Measurements from ENCODE around the gene ZNF835. TPM values are rescaled to one million over a fixed set of nuclear protein-coding genes. Genes with fewer than 3 reads are reported as not detected.

The ZNF835 gene
- total RNA-seq, result 1 to 10 TPM; 1.4 to 1.7 TPM

GRCh38 chr19:56671613-56671994, at the start of gene ZNF835:
Gene ZNF835 (minus strand): TSS chr19:56671757. CDS start chr19:56665198, 6,559 bp downstream.
- CTCF ChIA-PET, result no interaction called here

GRCh38 chr19:56720281-56720680, 48.7 kb upstream of the ZNF835 start:
- H3K4me1 Mint-ChIP-seq, result no peaks in the 10 kb centered on the region
- no peak overlapping the region for H3K4me3 Mint-ChIP-seq
- ChIA-PET POLR2A (no interaction called here), CTCF (no interaction called here)
- H3K36me3 Mint-ChIP-seq (ENCODE audit: low read depth), result no peaks in the 10 kb centered on the region
- no peaks in the 10 kb centered on the region for H3K27me3 Mint-ChIP-seq
- no peak for DNase-seq
- peaks cover 33% of the 10 kb centered on the region for H3K9me3 Mint-ChIP-seq
- no peak overlapping the region for H3K27ac Mint-ChIP-seq

More at GRCh38 chr19:56671613-56671994, at the start of gene ZNF835:
- no peaks in the 10 kb centered on the region for H3K27me3 Mint-ChIP-seq
- peaks cover 15% of the 10 kb centered on the region for H3K4me1 Mint-ChIP-seq
- H3K36me3 Mint-ChIP-seq (ENCODE audit: low read depth), result peaks cover 13% of the 10 kb centered on the region
- peaks cover 17% of the 10 kb centered on the region for H3K9me3 Mint-ChIP-seq
- POLR2A ChIA-PET, result no interaction called here
- DNase-seq, result peak; percentile 82
- peak within 1 kb of the TSS; percentile 88 for H3K27ac Mint-ChIP-seq
- peak within 1 kb of the TSS; percentile 82 for H3K4me3 Mint-ChIP-seq

GRCh38 chr19:56718231-56718630, 46.7 kb upstream of the ZNF835 start:
- H3K36me3 Mint-ChIP-seq (ENCODE audit: low read depth), result no peaks in the 10 kb centered on the region
- H3K4me3 Mint-ChIP-seq, result no peak overlapping the region
- POLR2A ChIA-PET, result no interaction called here
- H3K27ac Mint-ChIP-seq, result no peak overlapping the region
- no peaks in the 10 kb centered on the region for H3K4me1 Mint-ChIP-seq
- H3K27me3 Mint-ChIP-seq, result no peaks in the 10 kb centered on the region
- CTCF ChIA-PET, result no interaction called here
- peaks cover 24% of the 10 kb centered on the region for H3K9me3 Mint-ChIP-seq
- DNase-seq, result no peak

GRCh38 chr19:56712611-56713276, 41.2 kb upstream of the ZNF835 start:
- no peak overlapping the region for H3K27ac Mint-ChIP-seq
- H3K27me3 Mint-ChIP-seq, result no peaks in the 10 kb centered on the region
- no peak for DNase-seq
- peaks cover 29% of the 10 kb centered on the region for H3K9me3 Mint-ChIP-seq
- ChIA-PET POLR2A (no interaction called here), CTCF (no interaction called here)
- no peaks in the 10 kb centered on the region for H3K4me1 Mint-ChIP-seq
- H3K36me3 Mint-ChIP-seq (ENCODE audit: low read depth), result no peaks in the 10 kb centered on the region
- H3K4me3 Mint-ChIP-seq, result no peak overlapping the region

DNA sequence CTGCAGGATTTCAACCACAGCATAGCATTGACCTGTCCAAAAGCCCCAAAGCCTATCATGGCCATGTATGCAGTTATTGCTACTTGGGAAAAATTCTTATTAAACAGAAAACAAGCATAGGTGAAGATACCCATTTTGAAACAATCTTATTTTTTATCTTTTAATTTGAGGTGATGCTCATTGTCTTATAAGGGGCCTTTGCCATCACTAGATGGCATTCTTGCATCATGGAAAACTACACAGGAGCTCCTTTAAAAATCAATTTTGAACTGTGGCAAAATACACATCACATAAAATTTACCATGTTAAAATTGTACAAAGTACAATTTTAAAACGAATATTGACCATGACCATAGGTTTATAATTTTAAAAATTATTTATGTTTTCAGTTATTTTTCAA, 38.9 kb upstream of the ZNF835 start:
- POLR2A ChIA-PET, result no interaction called here
- CTCF ChIA-PET, result no interaction called here
- Mint-ChIP-seq H3K27ac (no peak overlapping the region), H3K4me3 (no peak overlapping the region), H3K9me3 (peaks cover 40% of the 10 kb centered on the region), H3K4me1 (no peaks in the 10 kb centered on the region), H3K36me3 (ENCODE audit: low read depth) (no peaks in the 10 kb centered on the region), H3K27me3 (no peaks in the 10 kb centered on the region)
- DNase-seq, result no peak

- Mint-ChIP-seq H3K36me3 (ENCODE audit: low read depth) (no peaks in the 10 kb centered on the region), H3K9me3 (peaks cover 45% of the 10 kb centered on the region), H3K4me1 (no peaks in the 10 kb centered on the region), H3K4me3 (no peak overlapping the region), H3K27me3 (no peaks in the 10 kb centered on the region), H3K27ac (no peak overlapping the region)
- ChIA-PET POLR2A (no interaction called here), CTCF (no interaction called here)
- DNase-seq, result no peak
Observed at GRCh38 chr19:56707821-56708220, 36.3 kb upstream of the ZNF835 start.

DNA sequence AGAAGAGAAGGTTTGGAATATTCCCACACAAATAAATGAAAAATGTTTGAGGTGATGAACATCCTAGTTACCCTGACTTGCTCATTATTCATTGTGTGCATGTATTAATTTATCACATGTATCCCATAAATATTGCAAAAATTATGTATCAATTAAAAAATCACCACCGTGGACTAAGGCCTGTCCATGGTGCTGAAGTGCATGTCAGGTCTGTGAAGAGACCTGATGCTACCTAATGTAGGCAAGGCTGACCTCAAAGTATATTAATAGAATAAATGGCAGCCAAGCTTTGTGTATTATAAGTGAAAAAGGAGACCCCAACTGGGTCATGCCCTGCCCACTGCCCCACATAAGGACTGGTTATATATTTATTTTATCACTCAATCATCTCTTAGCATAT, 34.4 kb upstream of the ZNF835 start:
- no peaks in the 10 kb centered on the region for H3K27me3 Mint-ChIP-seq
- POLR2A ChIA-PET, result no interaction called here
- no peak overlapping the region for H3K27ac Mint-ChIP-seq
- H3K4me3 Mint-ChIP-seq, result no peak overlapping the region
- CTCF ChIA-PET, result no interaction called here
- no peak for DNase-seq
- H3K36me3 Mint-ChIP-seq (ENCODE audit: low read depth), result no peaks in the 10 kb centered on the region
- H3K4me1 Mint-ChIP-seq, result no peaks in the 10 kb centered on the region
- peaks cover 40% of the 10 kb centered on the region for H3K9me3 Mint-ChIP-seq

GRCh38 chr19:56701895-56702294, 30.3 kb upstream of the ZNF835 start:
- Mint-ChIP-seq H3K36me3 (ENCODE audit: low read depth) (no peaks in the 10 kb centered on the region), H3K9me3 (peaks cover 38% of the 10 kb centered on the region), H3K27ac (no peak overlapping the region), H3K27me3 (no peaks in the 10 kb centered on the region), H3K4me1 (no peaks in the 10 kb centered on the region), H3K4me3 (no peak overlapping the region)
- ChIA-PET CTCF (no interaction called here), POLR2A (no interaction called here)
- DNase-seq, result no peak

- CTCF ChIA-PET, result no interaction called here
- no peaks in the 10 kb centered on the region for H3K4me1 Mint-ChIP-seq
- H3K27ac Mint-ChIP-seq, result no peak overlapping the region
- H3K9me3 Mint-ChIP-seq, result peaks cover 30% of the 10 kb centered on the region
- H3K4me3 Mint-ChIP-seq, result no peak overlapping the region
- no peak for DNase-seq
- no peaks in the 10 kb centered on the region for H3K27me3 Mint-ChIP-seq
- POLR2A ChIA-PET, result no interaction called here
- no peaks in the 10 kb centered on the region for H3K36me3 Mint-ChIP-seq (ENCODE audit: low read depth)
Observed at GRCh38 chr19:56699552-56699951, 28.0 kb upstream of the ZNF835 start.

DNA sequence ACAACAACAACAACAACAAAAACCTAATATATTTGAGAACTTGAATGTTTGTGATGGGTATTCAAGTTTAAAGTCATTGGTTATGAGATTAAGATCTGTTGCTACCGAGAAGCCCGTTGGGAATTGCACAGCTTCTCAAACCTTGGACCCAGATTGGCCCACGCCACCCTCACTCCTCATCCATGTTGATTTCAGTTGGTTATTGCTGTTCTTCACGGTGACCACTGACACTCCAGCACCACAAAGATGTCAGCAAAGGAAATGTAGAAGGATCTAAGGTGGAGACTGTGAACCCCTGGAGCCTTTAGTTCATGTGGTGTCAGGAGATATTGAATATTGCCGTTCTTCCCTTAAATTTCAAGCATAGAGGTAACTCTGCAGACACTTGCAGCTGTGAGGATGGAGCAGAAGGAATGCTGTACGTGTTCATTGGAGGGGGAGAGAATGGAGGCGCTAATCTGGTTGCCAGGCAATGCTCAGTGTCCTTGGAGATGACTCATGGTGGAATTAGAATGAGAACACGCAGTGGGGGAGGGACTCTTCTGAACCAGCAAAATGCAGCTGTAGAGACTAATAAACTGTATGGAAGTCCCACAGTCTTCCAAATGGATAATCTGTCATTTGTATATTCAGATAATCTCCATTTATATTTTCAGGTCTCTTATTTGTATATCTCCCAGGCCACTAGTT, 20.8 kb upstream of the ZNF835 start:
- POLR2A ChIA-PET, result no interaction called here
- Mint-ChIP-seq H3K4me1 (no peaks in the 10 kb centered on the region), H3K4me3 (no peak overlapping the region), H3K27ac (no peak overlapping the region), H3K9me3 (peaks cover 35% of the 10 kb centered on the region), H3K27me3 (no peaks in the 10 kb centered on the region), H3K36me3 (ENCODE audit: low read depth) (no peaks in the 10 kb centered on the region)
- no peak for DNase-seq
- CTCF ChIA-PET, result interaction anchor here (1.2 kb wide), 1 partner anchor 15 kb away, joined by 3 read pairs; no protein-coding TSS in a partner anchor

DNA sequence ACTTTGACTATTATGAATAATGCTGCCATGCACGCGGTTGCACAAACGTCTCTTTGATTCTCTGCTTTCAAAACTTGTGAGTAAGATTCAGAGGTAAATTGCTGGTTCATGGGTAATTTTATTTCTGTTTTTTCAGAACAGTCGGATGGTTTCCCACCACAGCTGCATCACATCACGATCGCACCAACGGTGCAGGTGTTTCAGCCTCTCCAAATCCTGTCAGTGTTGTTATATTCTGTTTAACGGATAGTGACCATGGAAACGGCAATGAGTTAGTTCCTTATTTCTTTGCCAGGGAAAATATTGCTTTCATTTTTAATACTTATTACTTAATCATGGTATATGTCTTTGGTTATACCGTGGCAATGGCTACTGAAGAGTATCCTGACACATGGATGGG, 19.1 kb upstream of the ZNF835 start:
- no peak for DNase-seq
- Mint-ChIP-seq H3K27me3 (no peaks in the 10 kb centered on the region), H3K4me1 (no peaks in the 10 kb centered on the region), H3K27ac (no peak overlapping the region), H3K9me3 (peaks cover 45% of the 10 kb centered on the region), H3K4me3 (no peak overlapping the region), H3K36me3 (ENCODE audit: low read depth) (no peaks in the 10 kb centered on the region)
- CTCF ChIA-PET, result no interaction called here
- POLR2A ChIA-PET, result no interaction called here

- peaks cover 54% of the 10 kb centered on the region for H3K9me3 Mint-ChIP-seq
- H3K4me1 Mint-ChIP-seq, result no peaks in the 10 kb centered on the region
- no peaks in the 10 kb centered on the region for H3K27me3 Mint-ChIP-seq
- no peaks in the 10 kb centered on the region for H3K36me3 Mint-ChIP-seq (ENCODE audit: low read depth)
- ChIA-PET CTCF (no interaction called here), POLR2A (no interaction called here)
- no peak overlapping the region for H3K4me3 Mint-ChIP-seq
- no peak for DNase-seq
- no peak overlapping the region for H3K27ac Mint-ChIP-seq
Observed at GRCh38 chr19:56689198-56689597, 17.6 kb upstream of the ZNF835 start.

- no peak for DNase-seq
- H3K27ac Mint-ChIP-seq, result no peak overlapping the region
- no peaks in the 10 kb centered on the region for H3K27me3 Mint-ChIP-seq
- no peaks in the 10 kb centered on the region for H3K4me1 Mint-ChIP-seq
- POLR2A ChIA-PET, result no interaction called here
- H3K9me3 Mint-ChIP-seq, result peaks cover 41% of the 10 kb centered on the region
- CTCF ChIA-PET, result no interaction called here
- H3K36me3 Mint-ChIP-seq (ENCODE audit: low read depth), result no peaks in the 10 kb centered on the region
- no peak overlapping the region for H3K4me3 Mint-ChIP-seq
Observed at GRCh38 chr19:56687031-56687430, 15.5 kb upstream of the ZNF835 start.

- no peaks in the 10 kb centered on the region for H3K4me1 Mint-ChIP-seq
- H3K4me3 Mint-ChIP-seq, result no peak overlapping the region
- no peaks in the 10 kb centered on the region for H3K27me3 Mint-ChIP-seq
- ChIA-PET POLR2A (no interaction called here), CTCF (no interaction called here)
- H3K9me3 Mint-ChIP-seq, result peaks cover 44% of the 10 kb centered on the region
- no peaks in the 10 kb centered on the region for H3K36me3 Mint-ChIP-seq (ENCODE audit: low read depth)
- H3K27ac Mint-ChIP-seq, result no peak overlapping the region
- no peak for DNase-seq
Observed at GRCh38 chr19:56683116-56683515, 11.6 kb upstream of the ZNF835 start.

Data from activated CD4-positive, alpha-beta T cell treated with anti-CD3 and anti-CD28 coated beads, Interleukin-2, amount 10 ng/mL, durations not matched to agents 7 days and 5 days (primary cell).